SH-SY5Y (cell line): ENCODE measurements around the gene SPATA20.

Experiments used
- GATA2 ChIP-seq: IDR thresholded peaks from 2 replicates; pipeline ENCODE4 v1.6.1; 2011; ENCODE audit warnings: mild to moderate bottlenecking, low read depth, low read length
- GATA3 ChIP-seq: IDR thresholded peaks from 2 replicates; pipeline ENCODE4 v1.6.1; 2011; ENCODE audit warnings: low read depth, mild to moderate bottlenecking, low read length, moderate library complexity

DNA sequence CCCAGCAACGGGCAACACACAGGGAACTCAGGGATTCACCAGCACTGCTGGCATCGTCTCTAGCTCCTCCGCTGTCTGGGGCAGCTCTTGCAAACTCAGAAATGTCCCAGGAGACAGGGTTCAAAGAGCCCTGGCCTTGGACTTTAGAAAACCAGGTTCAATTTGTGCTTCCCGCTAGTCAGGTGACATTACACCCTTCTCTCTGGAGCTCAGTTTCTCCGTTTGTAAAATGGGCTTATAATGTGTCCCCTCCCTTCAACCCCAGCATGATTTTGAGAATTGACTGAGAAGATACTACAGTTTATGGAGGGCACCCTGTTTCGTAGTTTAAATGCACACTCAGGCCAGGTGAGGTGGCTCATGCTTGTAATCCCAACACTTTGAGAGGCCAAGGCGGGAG, 40.7 kb upstream of the SPATA20 start:
- TF ChIP-seq GATA3 (no peak), GATA2 (no peak)
